ENCODE results near the gene GYG1.
"Not testable (repeated sequence)": the region's sequence is repeated elsewhere in the genome, so short reads cannot be mapped to it uniquely, and the experiment has no call there.

The GYG1 gene

GRCh38 chr3:148991219-148992026 lies at the start of gene GYG1:
TSS of gene GYG1 (plus strand) at chr3:148991540. CDS start at chr3:148991641, 101 bp downstream.
- DNase-seq, result peak; percentile 93

GRCh38 chr3:148943506-148944205 lies 47.7 kb upstream of the GYG1 start:
- DNase-seq, result peak; percentile 62

- no peak for DNase-seq
Measured at GRCh38 chr3:148945116-148945515, 46.2 kb upstream of the GYG1 start.

- no peak for DNase-seq
Measured at GRCh38 chr3:148948913-148949657, 42.3 kb upstream of the GYG1 start.

- DNase-seq, result no peak
Measured at GRCh38 chr3:148950806-148951205, 40.5 kb upstream of the GYG1 start.

- no peak for DNase-seq
Measured at GRCh38 chr3:148951599-148952361, 39.6 kb upstream of the GYG1 start.

GRCh38 chr3:148953094-148953493 lies 38.2 kb upstream of the GYG1 start:
- DNase-seq, result no peak

GRCh38 chr3:148954981-148955380 lies 36.4 kb upstream of the GYG1 start:
- DNase-seq, result no peak

GRCh38 chr3:148955544-148956346 lies 35.6 kb upstream of the GYG1 start:
- DNase-seq, result peak; percentile 87

GRCh38 chr3:148957586-148957985 lies 33.8 kb upstream of the GYG1 start:
- no peak for DNase-seq

GRCh38 chr3:148958696-148959095 lies 32.6 kb upstream of the GYG1 start:
- no peak for DNase-seq

- DNase-seq, result no peak
Measured at GRCh38 chr3:148962513-148962912, 28.8 kb upstream of the GYG1 start.

GRCh38 chr3:148964809-148965208 lies 26.5 kb upstream of the GYG1 start:
- no peak for DNase-seq

GRCh38 chr3:148968321-148968720 lies 23.0 kb upstream of the GYG1 start:
- no peak for DNase-seq

- DNase-seq, result peak; percentile 60
Measured at GRCh38 chr3:148970271-148970670, 21.1 kb upstream of the GYG1 start.

GRCh38 chr3:148971401-148972163 lies 19.8 kb upstream of the GYG1 start:
- DNase-seq, result peak; percentile 42

- no peak for DNase-seq
Measured at GRCh38 chr3:148974726-148975125, 16.6 kb upstream of the GYG1 start.

GRCh38 chr3:148975248-148975647 lies 16.1 kb upstream of the GYG1 start:
- no peak for DNase-seq

- DNase-seq, result no peak
Measured at GRCh38 chr3:148975696-148976095, 15.6 kb upstream of the GYG1 start.

- no peak for DNase-seq
Measured at GRCh38 chr3:148981273-148981672, 10.1 kb upstream of the GYG1 start.

GRCh38 chr3:148987551-148987950 lies 3.8 kb upstream of the GYG1 start:
- DNase-seq, result not testable (repeated sequence)
